Hepatocyte (in vitro differentiated cells): ENCODE results near the gene PAXIP1. TPM values are rescaled to one million over a fixed set of nuclear protein-coding genes. Genes with fewer than 3 reads are reported as not detected.
A peak's percentile ranks its signal among the peaks of the same experiment; 100 is the strongest.

Source experiments
- DNase-seq: peaks from one replicate; pipeline ENCODE4 v3.0.0-alpha.2; 2016; ENCODE audit warnings: low spot score
- H2AFZ ChIP-seq: fragments of 200-600 bp; sonication (generic); 2 replicates; pipeline ENCODE4 v1.6.0; 2016; ENCODE audit warnings: antibody characterized with exemption, mild to moderate bottlenecking
- H3K27ac ChIP-seq: fragments of 200-600 bp; sonication (generic); 2 replicates; pipeline ENCODE4 v1.5.1; 2016; ENCODE audit warnings: mild to moderate bottlenecking
- H3K27me3 ChIP-seq: fragments of 200-600 bp; sonication (generic); 2 replicates; pipeline ENCODE4 v1.6.1; 2016
- H3K36me3 ChIP-seq: fragments of 200-600 bp; sonication (generic); replicated peaks from 2 replicates; pipeline ENCODE4 v1.5.1; 2016; ENCODE audit warnings: low read depth; ENCODE audit not compliant: insufficient read depth
- H3K4me1 ChIP-seq: fragments of 200-600 bp; sonication (generic); 2 replicates; pipeline ENCODE4 v1.5.1; 2016; ENCODE audit warnings: mild to moderate bottlenecking, moderate library complexity; ENCODE audit not compliant: insufficient read depth
- H3K4me2 ChIP-seq: fragments of 200-600 bp; sonication (generic); 2 replicates; pipeline ENCODE4 v1.6.0; 2016
- H3K4me3 ChIP-seq: fragments of 200-600 bp; sonication (generic); 2 replicates; pipeline ENCODE4 v1.5.1; 2016; ENCODE audit warnings: mild to moderate bottlenecking
- H3K79me2 ChIP-seq: fragments of 200-600 bp; sonication (generic); 2 replicates; pipeline ENCODE4 v1.6.0; 2017; ENCODE audit warnings: mild to moderate bottlenecking
- H3K9me2 ChIP-seq: fragments of 200-600 bp; sonication (generic); replicated peaks from 2 replicates; pipeline ENCODE4 v1.6.0; 2017; ENCODE audit warnings: mild to moderate bottlenecking; ENCODE audit not compliant: insufficient read depth
- H3K9me3 ChIP-seq: fragments of 200-600 bp; sonication (generic); 2 replicates; pipeline ENCODE4 v1.5.1; 2016; ENCODE audit warnings: low read depth, mild to moderate bottlenecking
- H4K20me1 ChIP-seq: fragments of 200-600 bp; sonication (generic); 2 replicates; pipeline ENCODE4 v1.6.0; 2016; ENCODE audit warnings: mild to moderate bottlenecking; ENCODE audit not compliant: insufficient read depth, poor library complexity, severe bottlenecking
- CTCF ChIP-seq: fragments of 200-600 bp; sonication (generic); IDR thresholded peaks from 2 replicates; pipeline ENCODE4 v1.5.1; 2016; ENCODE audit warnings: antibody characterized with exemption, mild to moderate bottlenecking; ENCODE audit not compliant: poor library complexity
- EZH2 ChIP-seq: fragments of 200-600 bp; sonication (generic); IDR thresholded peaks from 2 replicates; pipeline ENCODE4 v1.6.1; 2016; ENCODE audit warnings: antibody characterized with exemption, mild to moderate bottlenecking, borderline replicate concordance
- EZH2phosphoT487 ChIP-seq: fragments of 200-600 bp; sonication (generic); IDR thresholded peaks from one replicate; pipeline ENCODE4 v1.6.1; 2018; ENCODE audit warnings: antibody characterized with exemption, mild to moderate bottlenecking, low read depth, moderate library complexity; ENCODE audit not compliant: unreplicated experiment, severe bottlenecking
- WGBS: methylation state at CpG from one replicate; pipeline ENCODE4 v1.1.6; 2016; ENCODE audit warnings: low lambda C conversion rate; ENCODE audit errors: missing lambda C conversion rate; 5-methylcytosine and 5-hydroxymethylcytosine counted together
- polyA plus RNA-seq: library from polyadenylated mRNA; unstranded; fragments of >200 nt; fragmentation: Nextera tagmentation; extraction: Ambion mirVana; gene quantifications from 2 replicates; pipeline ENCODE4 v1.2.1, GENCODE V29; 2016
- total RNA-seq: library from RNA; depleted of rRNA; stranded (reverse); fragments of >200 nt; gene quantifications from 2 replicates; pipeline ENCODE4 v1.2.3, GENCODE V29; 2014

The PAXIP1 gene
- total RNA-seq: 12.2 and 13.7 TPM in 2 replicates
- 4.5 and 5.7 TPM in 2 replicates for polyA plus RNA-seq

GRCh38 chr7:155003092-155003375 lies at the start of gene PAXIP1:
Gene PAXIP1 (minus strand): TSS chr7:155003124. CDS start chr7:155002929, 195 bp downstream.
- Histone ChIP-seq H3K9me2 (no peaks in the 10 kb centered on the region), H3K4me3 (peak within 1 kb of the TSS; percentile 86), H3K4me2 (peak within 1 kb of the TSS; percentile 95), H4K20me1 (no peaks in the 10 kb centered on the region), H3K9me3 (no peaks in the 10 kb centered on the region), H3K27ac (peak within 1 kb of the TSS; percentile 100), H3K27me3 (no peaks in the 10 kb centered on the region), H3K4me1 (peaks cover 10% of the 10 kb centered on the region), H3K36me3 (no peaks in the 10 kb centered on the region), H3K79me2 (peaks cover 53% of the 10 kb centered on the region), H2AFZ (peak within 1 kb of the TSS; percentile 94)
- no peak for TF ChIP-seq CTCF
- no peak for TF ChIP-seq EZH2
- no peak for TF ChIP-seq EZH2phosphoT487
- 4% methylated on average over 19 of the region's 44 CpGs for WGBS
- DNase-seq: no peak

- no peak for DNase-seq
- WGBS: 91% methylated on average over 4 of the region's 4 CpGs
- Histone ChIP-seq H3K9me3 (no peaks in the 10 kb centered on the region), H3K27ac (no peak overlapping the region), H3K4me1 (no peaks in the 10 kb centered on the region), H3K9me2 (no peaks in the 10 kb centered on the region), H3K79me2 (no peaks in the 10 kb centered on the region), H3K4me3 (no peak overlapping the region), H4K20me1 (no peaks in the 10 kb centered on the region), H3K4me2 (no peak overlapping the region), H3K36me3 (no peaks in the 10 kb centered on the region), H3K27me3 (no peaks in the 10 kb centered on the region), H2AFZ (no peak overlapping the region)
- TF ChIP-seq EZH2phosphoT487 (no peak), CTCF (no peak), EZH2 (no peak)
These were observed 48.4 kb upstream of the PAXIP1 start for GRCh38 chr7:155051355-155051754.

GRCh38 chr7:155048006-155048405 lies 45.1 kb upstream of the PAXIP1 start:
- Histone ChIP-seq H4K20me1 (no peaks in the 10 kb centered on the region), H3K9me2 (no peaks in the 10 kb centered on the region), H3K79me2 (no peaks in the 10 kb centered on the region), H3K4me3 (no peak overlapping the region), H3K36me3 (no peaks in the 10 kb centered on the region), H3K27ac (no peak overlapping the region), H3K27me3 (no peaks in the 10 kb centered on the region), H2AFZ (no peak overlapping the region), H3K9me3 (no peaks in the 10 kb centered on the region), H3K4me2 (no peak overlapping the region), H3K4me1 (no peaks in the 10 kb centered on the region)
- TF ChIP-seq EZH2 (no peak), CTCF (no peak), EZH2phosphoT487 (no peak)
- no peak for DNase-seq
- WGBS: 78% methylated on average over 4 of the region's 4 CpGs

- Histone ChIP-seq H4K20me1 (no peaks in the 10 kb centered on the region), H2AFZ (no peak overlapping the region), H3K4me1 (no peaks in the 10 kb centered on the region), H3K36me3 (no peaks in the 10 kb centered on the region), H3K27me3 (no peaks in the 10 kb centered on the region), H3K4me3 (no peak overlapping the region), H3K27ac (no peak overlapping the region), H3K4me2 (no peak overlapping the region), H3K9me2 (no peaks in the 10 kb centered on the region), H3K79me2 (no peaks in the 10 kb centered on the region), H3K9me3 (no peaks in the 10 kb centered on the region)
- no peak for TF ChIP-seq EZH2
- TF ChIP-seq EZH2phosphoT487: no peak
- no peak for TF ChIP-seq CTCF
- WGBS: 81% methylated on average over 4 of the region's 4 CpGs
- DNase-seq: no peak
These were observed 40.8 kb upstream of the PAXIP1 start for GRCh38 chr7:155043756-155044155.
